SK-N-SH (cell line): ENCODE measurements around the gene FXYD2. TPM values are rescaled to one million over a fixed set of nuclear protein-coding genes. Genes with fewer than 3 reads are reported as not detected.

Experiments used
- CTCF ChIA-PET: fragments of 300-600, 350-600 bp; formaldehyde crosslinking; extraction: SDS; loops from one replicate; lab custom pipeline; 2021; lab: Yijun Ruan, JAX
- POLR2A ChIA-PET: fragments of 350-600 bp; sonication (Branson Sonifier 250); formaldehyde crosslinking; extraction: SDS; loops from one replicate; lab custom pipeline; 2020; ENCODE audit warnings: antibody characterized with exemption, inconsistent platforms; lab: Yijun Ruan, JAX
- DNase-seq: peaks from one replicate; pipeline ENCODE4 v3.0.0; 2012
- H2AFZ ChIP-seq: fragments of 200-600 bp; sonication (generic); 2 replicates; pipeline ENCODE4 v1.8.1; 2016; ENCODE audit warnings: antibody characterized with exemption, mild to moderate bottlenecking, low read depth
- H3F3A ChIP-seq: fragments of 200-600 bp; sonication (generic); replicated peaks from 2 replicates; pipeline ENCODE3; 2016; ENCODE audit warnings: antibody characterized with exemption, mild to moderate bottlenecking; ENCODE audit not compliant: insufficient read depth
- H3K27ac ChIP-seq, 2 experiments: fragments of 200-500 bp in 1 of 2; fragments of 200-600 bp in 1 of 2; sonication (Bioruptor generic) in 1 of 2; sonication (generic), shearing (Covaris generic) in 1 of 2; 2 replicates each; pipeline versions ENCODE4 v1.5.1 to v1.6.1; 2014 to 2016; ENCODE audit warnings: low read depth in 2 of 2, inconsistent platforms in 1 of 2, low read length in 1 of 2, mild to moderate bottlenecking in 1 of 2, mixed read lengths in 1 of 2
- H3K27me3 ChIP-seq: fragments of 200-600 bp; sonication (generic), shearing (Covaris generic); 2 replicates; pipeline ENCODE4 v1.6.1; 2016; ENCODE audit warnings: mixed run types; ENCODE audit not compliant: insufficient read depth
- H3K36me3 ChIP-seq, 2 experiments: fragments of 200-500 bp in 1 of 2; fragments of 200-600 bp in 1 of 2; sonication (Bioruptor generic) in 1 of 2; sonication (generic) in 1 of 2; replicated peaks in 1 of 2; 2 replicates each; pipeline versions ENCODE3 to v1.5.1; 2014 to 2016; ENCODE audit warnings: low read length in 1 of 2, mild to moderate bottlenecking in 1 of 2; ENCODE audit not compliant: insufficient read depth in 2 of 2, control insufficient read depth in 1 of 2
- H3K4me1 ChIP-seq, 2 experiments: fragments of 200-500 bp in 1 of 2; fragments of 200-600 bp in 1 of 2; sonication (Bioruptor generic) in 1 of 2; sonication (generic), shearing (Covaris generic) in 1 of 2; 2 replicates each; pipeline versions ENCODE4 v1.5.1 to v1.6.1; 2014 to 2016; ENCODE audit warnings: low read depth in 1 of 2, low read length in 1 of 2, mixed run types in 1 of 2; ENCODE audit not compliant: insufficient read depth in 2 of 2, control insufficient read depth in 1 of 2
- H3K4me2 ChIP-seq: fragments of 200-600 bp; sonication (generic), shearing (Covaris generic); 2 replicates; pipeline ENCODE4 v1.6.1; 2017; ENCODE audit warnings: mixed run types
- H3K4me3 ChIP-seq, 2 experiments: fragments of 200-500 bp in 1 of 2; fragments of 200-600 bp in 1 of 2; sonication (Bioruptor generic) in 1 of 2; sonication (generic), shearing (Covaris generic) in 1 of 2; 2 replicates each; pipeline versions ENCODE4 v1.5.1 to v1.8.1; 2014 to 2016; ENCODE audit warnings: low read depth in 2 of 2, inconsistent platforms in 1 of 2, low read length in 1 of 2, mild to moderate bottlenecking in 1 of 2, mixed read lengths in 1 of 2, moderate library complexity in 1 of 2
- H3K79me2 ChIP-seq: fragments of 200-600 bp; sonication (generic); 2 replicates; pipeline ENCODE4 v1.8.1; 2017; ENCODE audit warnings: mild to moderate bottlenecking; ENCODE audit not compliant: insufficient read depth
- H3K9ac ChIP-seq: fragments of 200-600 bp; sonication (generic); 2 replicates; pipeline ENCODE4 v1.6.1; 2017; ENCODE audit warnings: mixed run types
- H3K9me2 ChIP-seq: fragments of 200-600 bp; sonication (generic); 2 replicates; pipeline ENCODE4 v1.6.1; 2017; ENCODE audit warnings: mixed run types
- H3K9me3 ChIP-seq: fragments of 200-600 bp; sonication (generic); 2 replicates; pipeline ENCODE4 v1.6.1; 2017; ENCODE audit warnings: mixed run types, mild to moderate bottlenecking, moderate library complexity
- H4K20me1 ChIP-seq: fragments of 200-600 bp; sonication (generic); 2 replicates; pipeline ENCODE4 v1.6.1; 2017; ENCODE audit warnings: mild to moderate bottlenecking, mixed run types; ENCODE audit not compliant: insufficient read depth
- ELF1 ChIP-seq: IDR thresholded peaks from 2 replicates; pipeline ENCODE4 v1.4.0; 2012
- FOXM1 ChIP-seq: IDR thresholded peaks from 2 replicates; pipeline ENCODE4 v1.4.0; 2012; ENCODE audit warnings: low read depth, mild to moderate bottlenecking
- GATA2 ChIP-seq: sonication (generic); formaldehyde crosslinking; IDR thresholded peaks from 2 replicates; pipeline ENCODE4 v1.5.0; 2020; ENCODE audit warnings: mild to moderate bottlenecking, missing genetic modification reagents
- JUND ChIP-seq: IDR thresholded peaks from 2 replicates; pipeline ENCODE4 v1.4.0; 2012
- RAD21 ChIP-seq: IDR thresholded peaks from 2 replicates; pipeline ENCODE4 v1.6.1; 2012; ENCODE audit warnings: mild to moderate bottlenecking, low read length
- RCOR1 ChIP-seq: fragments of 150-350 bp; IDR thresholded peaks from 2 replicates; pipeline ENCODE4 v1.6.1; 2017; ENCODE audit warnings: antibody characterized with exemption, low read length
- RXRA ChIP-seq: IDR thresholded peaks from 2 replicates; pipeline ENCODE4 v1.4.0; 2012; ENCODE audit warnings: low read depth, mild to moderate bottlenecking, borderline replicate concordance
- SIN3A ChIP-seq: IDR thresholded peaks from 2 replicates; pipeline ENCODE4 v1.6.1; 2012; ENCODE audit warnings: low read depth, mild to moderate bottlenecking, low read length, moderate library complexity, borderline replicate concordance
- SMC3 ChIP-seq: IDR thresholded peaks from 2 replicates; pipeline ENCODE4 v1.6.1; 2012; ENCODE audit warnings: low read depth, low read length, improper control_type of control experiment
- USF1 ChIP-seq: IDR thresholded peaks from 2 replicates; pipeline ENCODE4 v1.4.0; 2012; ENCODE audit warnings: low read depth, borderline replicate concordance
- WGBS: methylation state at CpG from one replicate; pipeline ENCODE4 v1.1.6; 2017; ENCODE audit warnings: low lambda C conversion rate; 5-methylcytosine and 5-hydroxymethylcytosine counted together
- polyA plus RNA-seq, 3 experiments: library from polyadenylated mRNA; depleted of rRNA; stranded (reverse); fragments of >200 nt; gene quantifications; 2 replicates each; pipeline ENCODE4 v1.2.3, GENCODE V29; 2012
- TF ChIP-seq, protein P1 (sequence below): fragments of 150-350 bp; IDR thresholded peaks from 2 replicates; pipeline ENCODE4 v1.6.1; 2016; ENCODE audit warnings: mild to moderate bottlenecking, low read depth, low read length
- TF ChIP-seq, protein P2 (sequence below): IDR thresholded peaks from 2 replicates; pipeline ENCODE4; 2012

The FXYD2 gene
- polyA plus RNA-seq, 1 of the 3 experiments (the other 2 are of a cell fraction) = not detected

GRCh38 chr11:117868815-117869561 is 44.4 kb upstream of the FXYD2 start:
- H3K79me2 ChIP-seq = no peaks in the 10 kb centered on the region
- H3F3A ChIP-seq = no peaks in the 10 kb centered on the region
- peak overlapping the region in 1 of 2 experiments; percentile 34; a peak in 1 of 4 replicates for H3K27ac ChIP-seq
- ChIA-PET CTCF (interaction anchor here (1.4 to 5.5 kb wide), 3 partner anchors 25 to 443 kb away, joined by 5 to 33 read pairs (median 27); no protein-coding TSS in a partner anchor), POLR2A (no interaction called here)
- H3K4me2 ChIP-seq = no peak overlapping the region
- H3K36me3 ChIP-seq = no peaks in the 10 kb centered on the region
- H3K9ac ChIP-seq = no peak overlapping the region
- no peak for DNase-seq
- WGBS = 59% methylated on average over 13 of the region's 17 CpGs
- peaks cover 0 to 38% of the 10 kb centered on the region in 2 experiments; a peak in 1 of 4 replicates for H3K4me1 ChIP-seq
- no peaks in the 10 kb centered on the region for H3K9me3 ChIP-seq
- no peaks in the 10 kb centered on the region for H3K9me2 ChIP-seq
- peaks cover 11% of the 10 kb centered on the region; the same call in 1 of the 2 replicates for H3K27me3 ChIP-seq
- no peaks in the 10 kb centered on the region for H4K20me1 ChIP-seq
- no peak for TF ChIP-seq SIN3A
- no peak for TF ChIP-seq GATA2 (CRISPR knock-in tag)
- no peak for TF ChIP-seq SMC3
- TF ChIP-seq RCOR1 = no peak
- TF ChIP-seq USF1 = no peak
- TF ChIP-seq, protein P1, sequence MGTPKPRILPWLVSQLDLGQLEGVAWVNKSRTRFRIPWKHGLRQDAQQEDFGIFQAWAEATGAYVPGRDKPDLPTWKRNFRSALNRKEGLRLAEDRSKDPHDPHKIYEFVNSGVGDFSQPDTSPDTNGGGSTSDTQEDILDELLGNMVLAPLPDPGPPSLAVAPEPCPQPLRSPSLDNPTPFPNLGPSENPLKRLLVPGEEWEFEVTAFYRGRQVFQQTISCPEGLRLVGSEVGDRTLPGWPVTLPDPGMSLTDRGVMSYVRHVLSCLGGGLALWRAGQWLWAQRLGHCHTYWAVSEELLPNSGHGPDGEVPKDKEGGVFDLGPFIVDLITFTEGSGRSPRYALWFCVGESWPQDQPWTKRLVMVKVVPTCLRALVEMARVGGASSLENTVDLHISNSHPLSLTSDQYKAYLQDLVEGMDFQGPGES = no peak
- no peak for TF ChIP-seq RAD21
- no peak for TF ChIP-seq FOXM1
- TF ChIP-seq, protein P2, sequence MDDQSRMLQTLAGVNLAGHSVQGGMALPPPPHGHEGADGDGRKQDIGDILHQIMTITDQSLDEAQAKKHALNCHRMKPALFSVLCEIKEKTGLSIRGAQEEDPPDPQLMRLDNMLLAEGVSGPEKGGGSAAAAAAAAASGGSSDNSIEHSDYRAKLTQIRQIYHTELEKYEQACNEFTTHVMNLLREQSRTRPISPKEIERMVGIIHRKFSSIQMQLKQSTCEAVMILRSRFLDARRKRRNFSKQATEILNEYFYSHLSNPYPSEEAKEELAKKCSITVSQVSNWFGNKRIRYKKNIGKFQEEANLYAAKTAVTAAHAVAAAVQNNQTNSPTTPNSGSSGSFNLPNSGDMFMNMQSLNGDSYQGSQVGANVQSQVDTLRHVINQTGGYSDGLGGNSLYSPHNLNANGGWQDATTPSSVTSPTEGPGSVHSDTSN = no peak
- H2AFZ ChIP-seq = no peak overlapping the region
- no peak overlapping the region for H3K4me3 ChIP-seq

DNA sequence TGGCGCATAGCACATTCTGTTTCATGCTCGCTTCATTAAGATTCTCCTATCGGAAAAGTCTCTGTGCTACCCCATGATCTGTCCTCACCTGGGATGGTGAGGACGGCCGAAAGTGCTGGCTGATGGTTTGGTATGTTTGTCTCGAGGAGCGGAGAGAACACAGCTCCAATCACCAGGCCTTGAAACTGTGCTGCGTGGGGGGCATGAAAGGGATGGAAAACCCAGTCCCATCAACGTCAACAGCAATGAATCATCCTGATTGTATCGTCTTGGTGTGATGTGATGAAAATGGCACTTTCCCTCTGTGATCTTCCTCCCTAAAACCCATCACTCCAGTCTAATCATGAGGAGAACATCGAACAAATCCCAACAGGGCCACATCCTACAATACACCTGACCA is 43.5 kb upstream of the FXYD2 start:
- no peak overlapping the region for H3K4me3 ChIP-seq
- DNase-seq = no peak
- no peaks in the 10 kb centered on the region for H4K20me1 ChIP-seq
- H2AFZ ChIP-seq = no peak overlapping the region
- POLR2A ChIA-PET = no interaction called here
- no peak overlapping the region for H3K9ac ChIP-seq
- WGBS = 54% methylated on average over 11 of the region's 11 CpGs
- CTCF ChIA-PET = interaction anchor here (1.3 to 5.5 kb wide), 3 partner anchors 24 to 185 kb away, joined by 3 to 33 read pairs (median 9); no protein-coding TSS in a partner anchor
- peaks cover 0 to 38% of the 10 kb centered on the region in 2 experiments; a peak in 1 of 4 replicates for H3K4me1 ChIP-seq
- no peak overlapping the region for H3K27ac ChIP-seq
- no peaks in the 10 kb centered on the region for H3F3A ChIP-seq
- H3K79me2 ChIP-seq = no peaks in the 10 kb centered on the region
- no peaks in the 10 kb centered on the region for H3K9me2 ChIP-seq
- H3K4me2 ChIP-seq = no peak overlapping the region
- peaks cover 11% of the 10 kb centered on the region; the same call in 1 of the 2 replicates for H3K27me3 ChIP-seq
- TF ChIP-seq RXRA (no peak), JUND (no peak), SIN3A (no peak), ELF1 (no peak)
- H3K9me3 ChIP-seq = no peaks in the 10 kb centered on the region
- no peaks in the 10 kb centered on the region for H3K36me3 ChIP-seq
